Lung (tissue), 12 donors: ENCODE results near the gene UBE2E1. TPM values are rescaled to one million over a fixed set of nuclear protein-coding genes. Genes with fewer than 3 reads are reported as not detected.

Experiments
- ATAC-seq: fragments of 200-7000 bp; cut with Tn5 transposase; one replicate; pipeline ENCODE4 v1.9.1; 2020; ENCODE audit warnings: moderate number of reproducible peaks; ENCODE audit not compliant: insufficient read depth, low FRiP score
- DNase-seq, 3 donors: peaks; one replicate each; pipeline ENCODE4 v3.0.0-alpha.2; 2013 to 2017
- H3K27ac ChIP-seq, 2 donors: one replicate each; pipeline ENCODE4 v1.5.1; 2013; ENCODE audit warnings: mild to moderate bottlenecking in 2 of 2, moderate library complexity in 2 of 2, control low read depth in 1 of 2, inconsistent platforms in 1 of 2, low read depth in 1 of 2, low read length in 1 of 2
- H3K27me3 ChIP-seq, 3 donors: one replicate each; pipeline ENCODE4 v1.5.1; 2013; ENCODE audit warnings: low read length in 2 of 3; ENCODE audit not compliant: control insufficient read depth in 3 of 3, insufficient read depth in 3 of 3
- H3K36me3 ChIP-seq, 4 donors: one replicate each; pipeline ENCODE4 v1.5.1; 2013; ENCODE audit warnings: low read length in 4 of 4, mild to moderate bottlenecking in 1 of 4, moderate library complexity in 1 of 4; ENCODE audit not compliant: control insufficient read depth in 4 of 4, insufficient read depth in 4 of 4
- H3K4me1 ChIP-seq, 5 donors: one replicate each; pipeline ENCODE4 v1.5.1; 2013; ENCODE audit warnings: low read length in 5 of 5, mild to moderate bottlenecking in 2 of 5, moderate library complexity in 1 of 5; ENCODE audit not compliant: control insufficient read depth in 5 of 5, insufficient read depth in 5 of 5
- H3K4me3 ChIP-seq: one replicate; pipeline ENCODE4 v1.5.1; 2013; ENCODE audit warnings: mild to moderate bottlenecking, control low read depth, moderate library complexity
- H3K9ac ChIP-seq, 2 donors: one replicate each; pipeline ENCODE4 v1.5.1; 2013; ENCODE audit warnings: low read length in 2 of 2, control low read depth in 1 of 2; ENCODE audit not compliant: insufficient read depth in 1 of 2
- H3K9me3 ChIP-seq, 4 donors: one replicate each; pipeline ENCODE4 v1.5.1; 2013; ENCODE audit warnings: low read length in 3 of 4, mild to moderate bottlenecking in 1 of 4, moderate library complexity in 1 of 4; ENCODE audit not compliant: control insufficient read depth in 4 of 4, insufficient read depth in 3 of 4
- WGBS, 2 donors: extraction: QIAGEN DNeasy Blood & Tissue Kit; methylation state at CpG; one replicate each; pipeline ENCODE4 v1.1.7; 2013; 5-methylcytosine and 5-hydroxymethylcytosine counted together
- polyA plus RNA-seq, 2 donors: library from polyadenylated mRNA; stranded (reverse); fragments of 200-250 nt; gene quantifications; one replicate each; pipeline ENCODE4 v1.2.1, GENCODE V29; 2013
- total RNA-seq, 2 donors: library from RNA; depleted of rRNA in 1 of 2; stranded (reverse); fragments of >200 nt in 1 of 2; gene quantifications; one replicate each; pipeline ENCODE4 v1.2.1, GENCODE V29; 2014 to 2021
- TF ChIP-seq, protein P1 (sequence below): IDR thresholded peaks from 2 replicates; pipeline ENCODE4 v1.5.1; 2012; ENCODE audit warnings: mild to moderate bottlenecking; ENCODE audit errors: control extremely low read depth, extremely low read depth
- donor health status: control.
- donor health status: control.
- donor health status: Bipolar disorder and iron deficiency.
- donor health status: healthy.
- donor health status: DM: yes; HTN: yes; CAD: no.

Gene UBE2E1
- total and polyA plus RNA-seq, 4 donors, result 74.1 to 156 (median 87.6) TPM

- Histone ChIP-seq H3K36me3 (peaks cover 0 to 10% (median 0%) of the 10 kb centered on the region in 4 donors), H3K27me3 (no peaks in the 10 kb centered on the region), H3K4me1 (peaks cover 2 to 51% (median 20%) of the 10 kb centered on the region in 5 donors), H3K27ac (peak overlapping the region; percentile 86 to 96), H3K9me3 (no peaks in the 10 kb centered on the region), H3K9ac (peak overlapping the region; percentile 57 to 70), H3K4me3 (peak overlapping the region; percentile 84)
- DNase-seq, result no peak
- WGBS, 2 donors, result 39 to 46% methylated on average over 10 of the region's 10 CpGs
- ATAC-seq, result peak; percentile 4
- TF ChIP-seq, protein P1, sequence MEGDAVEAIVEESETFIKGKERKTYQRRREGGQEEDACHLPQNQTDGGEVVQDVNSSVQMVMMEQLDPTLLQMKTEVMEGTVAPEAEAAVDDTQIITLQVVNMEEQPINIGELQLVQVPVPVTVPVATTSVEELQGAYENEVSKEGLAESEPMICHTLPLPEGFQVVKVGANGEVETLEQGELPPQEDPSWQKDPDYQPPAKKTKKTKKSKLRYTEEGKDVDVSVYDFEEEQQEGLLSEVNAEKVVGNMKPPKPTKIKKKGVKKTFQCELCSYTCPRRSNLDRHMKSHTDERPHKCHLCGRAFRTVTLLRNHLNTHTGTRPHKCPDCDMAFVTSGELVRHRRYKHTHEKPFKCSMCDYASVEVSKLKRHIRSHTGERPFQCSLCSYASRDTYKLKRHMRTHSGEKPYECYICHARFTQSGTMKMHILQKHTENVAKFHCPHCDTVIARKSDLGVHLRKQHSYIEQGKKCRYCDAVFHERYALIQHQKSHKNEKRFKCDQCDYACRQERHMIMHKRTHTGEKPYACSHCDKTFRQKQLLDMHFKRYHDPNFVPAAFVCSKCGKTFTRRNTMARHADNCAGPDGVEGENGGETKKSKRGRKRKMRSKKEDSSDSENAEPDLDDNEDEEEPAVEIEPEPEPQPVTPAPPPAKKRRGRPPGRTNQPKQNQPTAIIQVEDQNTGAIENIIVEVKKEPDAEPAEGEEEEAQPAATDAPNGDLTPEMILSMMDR, result no peak
These were observed 5.4 kb downstream of the UBE2E1 start for GRCh38 chr3:23811185-23811527.

DNA sequence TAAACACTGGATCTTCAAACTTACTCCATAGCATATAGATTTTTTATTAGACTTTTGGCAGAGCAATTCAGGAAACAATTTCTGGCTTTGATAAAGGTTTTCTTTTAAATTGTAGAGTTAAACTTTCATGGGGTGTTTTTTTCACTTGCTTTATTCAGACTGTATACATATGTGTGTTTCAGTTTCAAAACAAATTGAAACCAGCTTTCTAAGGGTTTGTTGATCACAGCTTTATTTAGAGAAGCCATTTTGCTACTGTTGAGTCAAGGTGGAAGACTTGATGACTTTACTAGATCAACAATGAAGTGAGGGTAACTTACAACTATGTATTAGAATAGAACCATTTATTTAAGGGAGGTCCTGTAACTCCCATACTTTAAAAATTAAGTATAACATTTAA, 6.2 kb downstream of the UBE2E1 start:
- DNase-seq (no peak), ATAC-seq (no peak)
- TF ChIP-seq, protein P1, result no peak
- Histone ChIP-seq H3K9me3 (no peaks in the 10 kb centered on the region), H3K27ac (no peak overlapping the region), H3K4me1 (peaks cover 2 to 51% (median 20%) of the 10 kb centered on the region in 5 donors), H3K4me3 (no peak overlapping the region), H3K36me3 (peaks cover 0 to 10% (median 0%) of the 10 kb centered on the region in 4 donors), H3K9ac (peak overlapping the region in 1 of 2 donors; percentile 70), H3K27me3 (no peaks in the 10 kb centered on the region)

DNA sequence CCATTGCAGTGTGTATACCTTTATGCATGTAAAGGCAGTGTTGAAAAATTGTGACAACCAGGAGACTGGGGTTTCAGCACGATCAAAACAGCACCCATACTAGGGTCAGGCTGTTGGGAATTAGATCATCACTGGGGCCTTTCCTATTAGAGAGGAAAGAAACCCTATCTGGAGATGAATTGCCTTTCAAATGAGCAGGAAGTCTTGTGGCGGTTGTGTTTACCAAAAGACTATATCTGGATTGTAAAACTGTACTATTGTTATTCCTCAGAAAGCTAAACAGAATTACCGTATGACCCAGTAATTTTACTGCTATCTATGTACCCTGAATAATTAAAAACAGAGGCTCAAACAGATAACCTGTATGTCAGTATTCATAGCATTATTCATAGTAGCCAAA, 10.1 kb downstream of the UBE2E1 start:
- Histone ChIP-seq H3K36me3 (peaks cover 0 to 8% (median 0%) of the 10 kb centered on the region in 4 donors), H3K27ac (no peak overlapping the region), H3K27me3 (no peaks in the 10 kb centered on the region), H3K4me1 (peaks cover 0 to 24% (median 12%) of the 10 kb centered on the region in 5 donors), H3K9me3 (no peaks in the 10 kb centered on the region), H3K9ac (no peak overlapping the region), H3K4me3 (no peak overlapping the region)
- no peak for DNase-seq
- TF ChIP-seq, protein P1, result no peak
- no peak for ATAC-seq
- 50 to 51% methylated on average over 3 of the region's 3 CpGs for WGBS, 2 donors

GRCh38 chr3:23816721-23817120, 11.0 kb downstream of the UBE2E1 start:
- H3K36me3 ChIP-seq, result peaks cover 0 to 8% (median 0%) of the 10 kb centered on the region in 4 donors
- WGBS, 2 donors, result 96 to 97% methylated on average over 2 of the region's 2 CpGs
- DNase-seq, result no peak
- no peak overlapping the region for H3K4me3 ChIP-seq
- no peak overlapping the region for H3K27ac ChIP-seq
- H3K9ac ChIP-seq, result no peak overlapping the region
- TF ChIP-seq, protein P1, result no peak
- ATAC-seq, result no peak
- H3K9me3 ChIP-seq, result no peaks in the 10 kb centered on the region
- H3K27me3 ChIP-seq, result no peaks in the 10 kb centered on the region
- peaks cover 0 to 29% (median 5%) of the 10 kb centered on the region in 5 donors for H3K4me1 ChIP-seq
